Measurements from ENCODE around the gene TBC1D2B. TPM values are rescaled to one million over a fixed set of nuclear protein-coding genes. Genes with fewer than 3 reads are reported as not detected.

Gene TBC1D2B
- total and polyA plus RNA-seq, 2 of the 4 experiments (the other 2 are of a cell fraction) = 17.7 to 28.3 TPM

- no peak overlapping the region for H3K9ac ChIP-seq (ENCODE audit: low read depth, low read length)
- H3K79me1 ChIP-seq (ENCODE audit: low read depth in 1 of 2, low read length in 2 of 2) = peaks cover 0 to 26% of the 10 kb centered on the region in 2 experiments; a peak in 2 of 4 replicates
- BruUV-seq (replicated peaks) = no TSS peak
- no peak overlapping the region for H3K23ac ChIP-seq (ENCODE audit: low read depth, low read length)
- H3K9me1 ChIP-seq (ENCODE audit: insufficient read depth, low read length) = peaks cover 9% of the 10 kb centered on the region
- no peak overlapping the region for H3K56ac ChIP-seq (ENCODE audit: extremely low read depth, insufficient read depth, low read length)
- H3K4ac ChIP-seq (ENCODE audit: low read depth, low read length) = peak overlapping the region; percentile 45
- TF ChIP-seq CTCF (conservative IDR thresholded peaks at IDR 0.05; ENCODE audit: low read depth, low read length) (no peak), RAD21 (IDR thresholded peaks at IDR 0.05; ENCODE audit: low read length) (no peak), FOS (IDR thresholded peaks at IDR 0.05; ENCODE audit: low read depth, low read length) (no peak), NFE2L2 (IDR thresholded peaks at IDR 0.05; ENCODE audit: low read depth, low read length) (no peak), MXI1 (IDR thresholded peaks at IDR 0.05; ENCODE audit: borderline replicate concordance, low read depth, low read length) (no peak), CHD1 (IDR thresholded peaks at IDR 0.05; ENCODE audit: low read depth, low read length) (no peak), RFX5 (IDR thresholded peaks at IDR 0.05; ENCODE audit: low read depth, low read length) (no peak), BHLHE40 (IDR thresholded peaks at IDR 0.05; ENCODE audit: low read depth, low read length) (no peak)
- TF ChIP-seq, protein P1, sequence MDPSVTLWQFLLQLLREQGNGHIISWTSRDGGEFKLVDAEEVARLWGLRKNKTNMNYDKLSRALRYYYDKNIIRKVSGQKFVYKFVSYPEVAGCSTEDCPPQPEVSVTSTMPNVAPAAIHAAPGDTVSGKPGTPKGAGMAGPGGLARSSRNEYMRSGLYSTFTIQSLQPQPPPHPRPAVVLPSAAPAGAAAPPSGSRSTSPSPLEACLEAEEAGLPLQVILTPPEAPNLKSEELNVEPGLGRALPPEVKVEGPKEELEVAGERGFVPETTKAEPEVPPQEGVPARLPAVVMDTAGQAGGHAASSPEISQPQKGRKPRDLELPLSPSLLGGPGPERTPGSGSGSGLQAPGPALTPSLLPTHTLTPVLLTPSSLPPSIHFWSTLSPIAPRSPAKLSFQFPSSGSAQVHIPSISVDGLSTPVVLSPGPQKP (IDR thresholded peaks at IDR 0.05; ENCODE audit: borderline replicate concordance, low read depth, low read length) = no peak
- H2AK5ac ChIP-seq (ENCODE audit: low read depth, low read length) = peak overlapping the region; percentile 90
- H2BK120ac ChIP-seq (ENCODE audit: low read depth, low read length) = peak overlapping the region; percentile 60; the same call in 1 of the 2 replicates
- no peaks in the 10 kb centered on the region for H3K27me3 ChIP-seq (ENCODE audit: control insufficient read depth, insufficient read depth, low read length)
- H4K91ac ChIP-seq (ENCODE audit: insufficient read depth, low read depth, low read length) = peak overlapping the region; percentile 55
- no peaks in the 10 kb centered on the region for H3K9me3 ChIP-seq (ENCODE audit: control insufficient read depth, insufficient read depth, low read length)
- dilution Hi-C loops (cut with HindIII; ENCODE audit: low sequenced_read_pairs, unreplicated experiment) (no loop called here), intact Hi-C loops (cut with micrococcal nuclease) (no loop called here), in situ Hi-C loops (cut with MboI; ENCODE audit: low sequenced_read_pairs) (no loop called here)
- 0 out of 2 replicates have a peak overlapping the region, but pooled peaks have one; percentile 14 for H3K18ac ChIP-seq (ENCODE audit: low read depth, low read length)
- WGBS, 2 experiments (ENCODE audit: extremely low coverage in 2 of 2, insufficient read length in 1 of 2) = 96% methylated on average over 7 of the region's 15 CpGs; no CpG with 5 or more reads in 1 of the 2 experiments
- peak overlapping the region; percentile 5; the same call in 1 of the 2 replicates for H3K14ac ChIP-seq (replicated peaks; ENCODE audit: low read depth, low read length)
- no peak overlapping the region for H3K4me3 ChIP-seq (ENCODE audit: insufficient read depth, low read depth, low read length)
- H2AK9ac ChIP-seq (replicated peaks; ENCODE audit: low read depth, low read length, poor library complexity) = no peak overlapping the region
- DNase-seq (no peak), ATAC-seq (ENCODE audit: low read depth) (no peak)
- H4K5ac ChIP-seq (ENCODE audit: low read depth, low read length) = no peak overlapping the region
- H2AFZ ChIP-seq (replicated peaks; ENCODE audit: low read length, poor library complexity) = no peak overlapping the region
- no peak overlapping the region for H3K4me2 ChIP-seq (ENCODE audit: low read depth, low read length)
- H3K27ac ChIP-seq (ENCODE audit: insufficient read depth, low read length) = peak overlapping the region; percentile 54; the same call in 1 of the 2 replicates
- no peak overlapping the region for H4K8ac ChIP-seq (ENCODE audit: low read depth in 2 of 2, low read length in 2 of 2)
- no peak overlapping the region for H2BK20ac ChIP-seq (ENCODE audit: low read depth, low read length)
- H2BK5ac ChIP-seq (ENCODE audit: low read depth, low read length, poor library complexity, severe bottlenecking) = peak overlapping the region; percentile 71
- peaks cover 35% of the 10 kb centered on the region for H3K4me1 ChIP-seq (ENCODE audit: control insufficient read depth, insufficient read depth, low read length)
- peaks cover 16% of the 10 kb centered on the region for H3K36me3 ChIP-seq (ENCODE audit: control insufficient read depth, insufficient read depth, low read length)
- H2BK15ac ChIP-seq (ENCODE audit: low read depth, low read length) = no peak overlapping the region
- POLR2A ChIA-PET (ENCODE audit: unreplicated experiment) = no interaction called here
- CTCF ChIA-PET = interaction anchor here (1.1 kb wide), 1 partner anchor 116 kb away, joined by 3 read pairs; no protein-coding TSS in a partner anchor
- peaks cover 20% of the 10 kb centered on the region for H4K20me1 ChIP-seq (ENCODE audit: insufficient read depth, low read length)
Measured at GRCh38 chr15:77993374-77993911, 84.1 kb downstream of the TBC1D2B start.

Measured in IMR-90 (cell line).